SKM-1 (cell line): Measurements from ENCODE around the gene CLASP2.
"Not testable (repeated sequence)": the region's sequence is repeated elsewhere in the genome, so short reads cannot be mapped to it uniquely, and the experiment has no call there.

Experiments used
- DNase-seq: peaks from one replicate; lab custom pipeline; 2025; ENCODE audit not compliant: unreplicated experiment; lab: John Stamatoyannopoulos, UW

Gene CLASP2

GRCh38 chr3:33717866-33718594 is at the start of gene CLASP2:
Gene CLASP2, minus strand, starts transcription at chr3:33718254. Its CDS starts 252 bp downstream, at chr3:33718002.
- DNase-seq, result peak; percentile 82

- DNase-seq, result no peak
Observed at GRCh38 chr3:33758864-33759263, 40.8 kb upstream of the CLASP2 start.

DNA sequence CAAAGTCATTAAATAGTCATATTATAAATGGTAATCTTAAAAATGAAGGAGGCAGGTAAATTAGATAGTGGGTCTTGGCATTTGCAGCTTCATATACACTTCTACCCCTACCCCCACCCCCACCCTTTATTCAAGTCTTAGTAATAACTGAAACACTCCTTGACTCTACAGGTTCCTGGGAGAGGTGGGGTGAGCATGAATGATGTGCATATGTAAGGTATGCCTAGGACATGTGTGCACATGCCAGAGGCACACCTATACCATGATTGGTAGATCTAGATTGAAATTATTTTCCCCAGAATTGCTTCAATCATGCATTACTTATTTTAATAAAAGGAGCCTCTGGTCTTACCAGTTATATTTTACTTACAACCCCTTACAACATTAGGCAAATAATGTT is 40.2 kb upstream of the CLASP2 start:
- DNase-seq, result no peak

DNA sequence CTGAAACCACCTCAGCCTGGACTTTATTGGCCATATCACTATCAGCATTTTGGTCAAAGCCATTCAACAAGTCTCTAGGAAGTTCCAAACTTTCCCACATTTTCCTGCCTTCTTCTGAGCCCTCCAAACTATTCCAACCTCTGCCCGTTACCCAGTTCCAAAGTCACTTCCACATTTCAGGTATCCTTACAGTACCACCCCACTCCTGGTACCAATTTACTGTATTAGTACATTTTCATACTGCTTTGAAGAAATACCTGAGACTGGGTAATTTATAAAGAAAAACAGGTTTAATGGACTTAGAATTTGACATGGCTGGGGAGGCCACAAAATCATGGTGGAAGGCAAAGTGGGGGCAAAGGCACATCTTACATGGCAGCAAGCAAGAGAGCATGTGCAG is 36.3 kb upstream of the CLASP2 start:
- not testable (repeated sequence) for DNase-seq

DNA sequence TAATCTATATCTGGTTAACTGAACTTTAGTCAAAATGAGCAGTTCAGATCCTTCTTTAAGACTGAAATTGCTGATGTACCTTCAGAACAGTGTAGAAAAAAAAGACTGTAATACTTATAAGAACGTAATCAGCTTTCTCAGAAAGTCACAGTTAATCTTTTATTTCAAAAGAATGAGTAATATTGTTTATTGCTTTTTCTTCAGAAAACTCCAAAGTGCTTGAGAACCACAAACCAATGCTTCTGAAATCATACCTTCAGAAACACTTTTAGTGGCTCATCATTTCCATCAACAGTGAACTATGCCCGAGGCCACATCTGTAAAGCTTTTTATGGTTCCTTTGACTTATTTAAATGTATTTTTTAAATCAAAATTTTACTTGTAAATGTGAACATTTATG is 33.3 kb upstream of the CLASP2 start:
- DNase-seq, result no peak

DNA sequence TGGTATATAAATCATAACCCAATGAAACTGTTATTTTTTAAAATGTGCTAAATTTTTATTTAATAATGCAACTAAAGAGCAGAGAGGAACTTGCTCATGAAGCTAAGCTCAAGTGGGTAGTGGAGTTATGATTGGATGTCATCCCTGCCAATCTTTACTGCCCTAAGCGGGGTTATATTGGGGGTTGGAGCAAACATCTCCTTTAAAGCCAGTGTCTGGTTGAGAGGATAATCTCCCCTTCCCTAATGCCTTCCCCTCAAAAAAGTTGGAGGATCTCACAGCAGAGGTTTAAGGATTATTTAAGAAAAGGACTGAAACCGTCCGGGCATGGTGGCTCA is 32.1 kb upstream of the CLASP2 start:
- DNase-seq, result no peak

- peak; percentile 54 for DNase-seq
Observed at GRCh38 chr3:33749546-33750210, 31.6 kb upstream of the CLASP2 start.

GRCh38 chr3:33746416-33747116 is 28.5 kb upstream of the CLASP2 start:
- DNase-seq, result no peak

- no peak for DNase-seq
Observed at GRCh38 chr3:33737146-33737545, 19.1 kb upstream of the CLASP2 start.

GRCh38 chr3:33732394-33732793 is 14.3 kb upstream of the CLASP2 start:
- DNase-seq, result no peak

DNA sequence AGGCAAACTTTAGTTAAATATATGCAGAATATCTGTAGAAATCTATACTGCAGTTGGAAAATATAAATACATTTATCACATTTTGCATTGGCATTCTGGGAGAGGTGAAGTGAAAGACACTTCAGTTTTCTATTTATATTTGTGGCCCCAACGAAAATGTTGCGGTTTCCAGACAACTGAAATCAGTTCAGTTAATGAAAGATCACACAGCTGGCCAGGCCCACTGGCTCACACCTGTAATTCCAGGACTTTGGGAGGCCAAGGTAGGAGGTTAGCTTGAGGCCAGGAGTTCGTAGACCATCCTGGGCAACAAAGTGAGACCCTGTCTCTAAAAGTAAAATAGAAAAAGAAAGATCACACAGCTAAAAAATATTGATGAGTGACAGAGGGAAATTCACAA is 11.9 kb upstream of the CLASP2 start:
- DNase-seq, result no peak

GRCh38 chr3:33724256-33724655 is 6.2 kb upstream of the CLASP2 start:
- DNase-seq, result no peak

- no peak for DNase-seq
Observed at GRCh38 chr3:33722626-33723370, 4.7 kb upstream of the CLASP2 start.

- DNase-seq, result no peak
Observed at GRCh38 chr3:33722191-33722590, 4.1 kb upstream of the CLASP2 start.

GRCh38 chr3:33718595-33718907 is 497 bp upstream of the CLASP2 start:
- no peak for DNase-seq

DNA sequence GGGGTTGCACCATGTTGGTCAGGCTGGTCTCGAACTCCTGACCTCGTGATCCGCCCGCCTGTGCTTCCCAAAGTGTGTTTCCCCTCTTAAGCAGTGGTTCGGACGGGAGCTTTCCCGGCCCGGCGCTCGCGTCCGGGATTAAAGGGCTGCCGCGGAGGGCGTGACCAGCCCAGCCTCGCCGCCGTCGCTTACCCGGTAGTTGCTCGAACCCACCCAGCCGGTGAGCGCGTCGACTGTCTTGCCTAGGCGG is 513 bp downstream of the CLASP2 start:
- DNase-seq, result no peak

- no peak for DNase-seq
Observed at GRCh38 chr3:33716227-33716626, 1.8 kb downstream of the CLASP2 start.

- no peak for DNase-seq
Observed at GRCh38 chr3:33711100-33711499, 7.0 kb downstream of the CLASP2 start.

- DNase-seq, result no peak
Observed at GRCh38 chr3:33706056-33706455, 12.0 kb downstream of the CLASP2 start.

GRCh38 chr3:33704891-33705290 is 13.2 kb downstream of the CLASP2 start:
- DNase-seq, result no peak

DNA sequence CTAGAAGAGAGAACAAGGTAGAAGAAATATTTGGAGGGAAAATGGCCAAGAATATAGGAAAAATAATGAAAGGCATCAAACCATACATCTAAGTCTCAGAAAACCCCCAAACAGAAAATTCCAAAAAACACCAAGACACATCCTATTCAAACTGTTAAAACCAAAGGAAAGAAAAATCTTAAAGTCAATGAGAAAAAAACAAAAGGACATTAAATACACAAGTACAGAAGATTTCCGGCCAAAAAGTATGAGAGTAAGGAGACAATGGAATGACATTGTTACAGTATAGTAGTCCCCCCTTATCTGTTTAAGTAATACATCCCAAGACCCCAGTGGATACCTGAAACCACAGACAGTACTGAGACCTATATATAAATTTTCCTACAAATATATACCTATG is 18.8 kb downstream of the CLASP2 start:
- DNase-seq, result no peak

DNA sequence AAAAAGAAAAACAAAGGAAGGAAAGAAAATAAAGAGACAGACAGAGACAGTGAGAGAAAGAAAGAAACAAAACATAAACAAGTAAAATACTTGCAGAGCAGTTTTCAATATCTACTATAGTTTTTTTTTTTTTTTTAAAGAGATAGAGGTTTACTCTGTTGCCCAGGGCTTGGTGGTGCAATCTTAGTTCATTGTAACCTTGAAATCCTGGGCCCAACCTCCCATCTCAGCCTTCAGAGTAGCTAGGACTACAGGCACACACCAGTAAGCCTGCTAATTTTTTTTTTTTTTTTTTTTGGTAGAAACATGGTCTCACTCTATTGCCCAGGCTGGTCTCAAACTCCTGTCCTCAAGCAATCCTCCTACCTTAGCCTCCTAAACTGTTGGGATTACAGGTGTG is 23.1 kb downstream of the CLASP2 start:
- DNase-seq, result no peak
